CD1c-positive myeloid dendritic cell (primary cell): ENCODE results near the gene ASPHD2.

ENCODE experiments used
- DNase-seq: peaks from one replicate; pipeline ENCODE4 v3.0.0-alpha.2; 2016; ENCODE audit errors: extremely low spot score

The ASPHD2 gene

DNA sequence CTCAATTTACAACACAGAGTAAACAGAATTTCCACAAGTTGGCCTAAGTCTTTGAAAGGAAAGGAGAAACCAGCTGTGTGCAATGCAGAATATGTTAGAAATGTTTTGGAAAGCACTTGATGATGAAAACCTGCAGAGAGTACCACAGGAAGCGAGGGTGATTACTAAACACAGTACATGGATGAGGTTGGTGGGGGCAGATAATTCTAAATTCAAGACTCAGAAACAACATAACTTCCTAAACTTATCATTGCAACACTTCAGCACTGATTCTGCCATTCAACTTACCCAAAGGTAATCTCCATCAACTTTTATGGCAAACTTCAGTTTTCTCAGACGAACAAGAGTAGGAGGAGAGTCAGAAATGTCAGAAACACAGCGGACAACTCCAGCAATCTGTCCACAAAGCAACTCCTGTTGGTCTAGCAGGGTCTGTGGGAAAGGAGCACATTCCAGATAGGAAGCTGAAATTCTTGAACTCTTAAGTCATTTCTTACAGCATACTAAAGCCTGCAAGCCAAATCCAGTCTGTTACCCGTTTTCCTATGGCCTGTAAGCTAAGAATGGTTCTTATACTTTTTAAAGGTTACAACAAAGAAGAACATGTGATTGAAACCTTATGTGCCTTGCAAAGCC, 47.8 kb downstream of the ASPHD2 start:
- DNase-seq, result no peak

- no peak for DNase-seq
Observed at GRCh38 chr22:26477341-26477731, 48.3 kb downstream of the ASPHD2 start.

GRCh38 chr22:26479043-26479791, 50.2 kb downstream of the ASPHD2 start:
- peak; percentile 8 for DNase-seq

- DNase-seq, result peak; percentile 55
Observed at GRCh38 chr22:26479792-26480610, 50.9 kb downstream of the ASPHD2 start.

DNA sequence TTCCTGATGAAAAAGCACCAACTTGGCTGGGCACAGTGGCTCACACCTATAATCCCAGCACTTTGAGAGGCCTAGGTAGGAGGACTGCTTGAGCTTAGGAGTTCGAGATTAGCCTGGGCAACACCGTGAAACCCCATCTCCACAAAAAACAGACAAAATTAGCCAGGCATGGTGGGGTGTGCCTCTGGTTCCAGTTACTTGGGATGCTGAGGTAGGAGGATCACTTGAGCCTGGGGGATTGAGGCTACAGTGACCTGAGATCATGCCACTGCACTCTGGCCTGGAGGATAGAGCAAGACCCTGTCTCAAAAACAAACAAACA, 51.5 kb downstream of the ASPHD2 start:
- no peak for DNase-seq

- no peak for DNase-seq
Observed at GRCh38 chr22:26481112-26481693, 52.1 kb downstream of the ASPHD2 start.

GRCh38 chr22:26481694-26482093, 52.6 kb downstream of the ASPHD2 start:
- DNase-seq, result peak; percentile 66

- DNase-seq, result peak; percentile 27
Observed at GRCh38 chr22:26482161-26482560, 53.1 kb downstream of the ASPHD2 start.

GRCh38 chr22:26483043-26483438, 54.0 kb downstream of the ASPHD2 start:
- DNase-seq, result no peak

GRCh38 chr22:26483439-26484359, 54.6 kb downstream of the ASPHD2 start, which contains the start of the genes HPS4 and SRRD:
Gene HPS4, minus strand, starts transcription at chr22:26483783. Its CDS starts 2,021 bp downstream, at chr22:26481762.
Gene SRRD, plus strand, starts transcription at chr22:26483877. Its CDS starts 14 bp downstream, at chr22:26483891.
- peak; percentile 97 for DNase-seq

GRCh38 chr22:26484360-26484706, 55.3 kb downstream of the ASPHD2 start:
- DNase-seq, result peak; percentile 20

DNA sequence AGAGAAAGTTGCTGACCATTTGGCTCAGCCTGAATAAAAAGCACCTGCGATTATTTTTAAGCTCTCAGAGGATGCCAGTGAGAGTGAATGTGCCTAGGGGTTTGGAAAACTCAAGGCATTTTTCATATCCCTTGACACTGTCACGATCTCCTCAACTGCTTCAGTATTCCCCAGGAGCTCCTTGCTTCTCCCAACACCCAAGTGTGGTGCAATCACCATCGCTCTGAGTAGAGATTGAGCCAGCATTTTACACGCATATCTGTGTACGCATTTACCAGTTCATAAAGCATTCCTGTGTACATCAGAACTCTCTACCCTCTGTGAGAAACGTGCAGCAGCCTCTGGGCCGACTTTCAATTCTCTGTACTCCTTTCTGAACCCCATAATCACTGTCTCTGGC, 56.0 kb downstream of the ASPHD2 start:
- DNase-seq, result no peak

- no peak for DNase-seq
Observed at GRCh38 chr22:26485806-26486390, 56.8 kb downstream of the ASPHD2 start.

GRCh38 chr22:26486394-26486793, 57.3 kb downstream of the ASPHD2 start:
- no peak for DNase-seq

GRCh38 chr22:26487996-26488395, 58.9 kb downstream of the ASPHD2 start:
- DNase-seq, result no peak

GRCh38 chr22:26489447-26490036, 60.5 kb downstream of the ASPHD2 start:
- no peak for DNase-seq

GRCh38 chr22:26492220-26492619, 63.2 kb downstream of the ASPHD2 start:
- no peak for DNase-seq

DNA sequence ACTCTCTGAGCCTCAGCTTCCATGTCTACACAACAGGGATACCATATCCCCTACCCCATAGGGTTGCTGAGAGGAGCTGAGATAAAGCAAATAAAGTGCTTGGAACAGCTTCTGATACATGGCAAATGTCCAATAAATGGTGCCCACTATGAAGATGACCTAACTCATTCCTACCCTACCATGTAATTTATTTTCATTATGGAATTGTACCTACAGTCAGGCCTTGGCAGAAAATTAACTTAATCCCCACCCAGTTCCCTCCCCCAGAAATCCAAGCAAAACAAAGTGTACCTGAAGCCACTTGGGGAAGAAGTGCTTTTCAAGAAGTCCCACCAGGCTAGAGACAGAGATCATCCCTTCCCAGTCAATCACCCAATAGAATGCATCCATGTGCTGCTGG, 65.4 kb downstream of the ASPHD2 start:
- DNase-seq, result no peak
